Hematopoietic multipotent progenitor cell treated with erythropoietin and hydrocortisone succinate and interleukin-3 and kit ligand, for 15 days (in vitro differentiated cells): ENCODE measurements around the gene CLEC19A.

Source experiments
- DNase-seq: peaks from one replicate; pipeline ENCODE4 v3.0.0-alpha.2; 2015; ENCODE audit warnings: low spot score

CLEC19A gene

GRCh38 chr16:19328364-19328763 lies 42.8 kb downstream of the CLEC19A start:
- DNase-seq: no peak

- no peak for DNase-seq
Measured at GRCh38 chr16:19329932-19330331, 44.4 kb downstream of the CLEC19A start.

GRCh38 chr16:19330841-19331397 lies 45.4 kb downstream of the CLEC19A start:
- no peak for DNase-seq

GRCh38 chr16:19331794-19332193 lies 46.3 kb downstream of the CLEC19A start:
- no peak for DNase-seq

- DNase-seq: no peak
Measured at GRCh38 chr16:19338335-19338734, 52.8 kb downstream of the CLEC19A start.

- no peak for DNase-seq
Measured at GRCh38 chr16:19344224-19344801, 58.8 kb downstream of the CLEC19A start.

GRCh38 chr16:19344980-19345379 lies 59.4 kb downstream of the CLEC19A start:
- no peak for DNase-seq

GRCh38 chr16:19346335-19346922 lies 60.9 kb downstream of the CLEC19A start:
- no peak for DNase-seq

GRCh38 chr16:19348125-19348524 lies 62.6 kb downstream of the CLEC19A start:
- no peak for DNase-seq

- DNase-seq: no peak
Measured at GRCh38 chr16:19348578-19349315, 63.2 kb downstream of the CLEC19A start.

- no peak for DNase-seq
Measured at GRCh38 chr16:19354371-19354770, 68.8 kb downstream of the CLEC19A start.

- no peak for DNase-seq
Measured at GRCh38 chr16:19356024-19356952, 70.8 kb downstream of the CLEC19A start.

- no peak for DNase-seq
Measured at GRCh38 chr16:19359556-19359955, 74.0 kb downstream of the CLEC19A start.
